Measurements from ENCODE around the gene CHST12. TPM values are rescaled to one million over a fixed set of nuclear protein-coding genes. Genes with fewer than 3 reads are reported as not detected.
"Not testable (repeated sequence)": the region's sequence is repeated elsewhere in the genome, so short reads cannot be mapped to it uniquely, and the experiment has no call there.

Gene CHST12
- total RNA-seq, 2 experiments from 2014 or later = 40.7 to 44.8 TPM

GRCh38 chr7:2381881-2382509 lies 21.4 kb upstream of the CHST12 start:
- H3K4me1 Mint-ChIP-seq = peaks cover 1% of the 10 kb centered on the region
- DNase-seq = no peak
- H3K9me3 Mint-ChIP-seq = no peaks in the 10 kb centered on the region
- CTCF ChIA-PET = interaction anchor here (0.6 kb wide), 1 partner anchor 791 kb away, joined by 3 read pairs; no protein-coding TSS in a partner anchor
- H3K27me3 Mint-ChIP-seq = no peaks in the 10 kb centered on the region
- H3K27ac Mint-ChIP-seq = no peak overlapping the region
- peaks cover 35% of the 10 kb centered on the region for H3K36me3 Mint-ChIP-seq (ENCODE audit: low read depth)
- H3K4me3 Mint-ChIP-seq = no peak overlapping the region
- POLR2A ChIA-PET = no interaction called here

DNA sequence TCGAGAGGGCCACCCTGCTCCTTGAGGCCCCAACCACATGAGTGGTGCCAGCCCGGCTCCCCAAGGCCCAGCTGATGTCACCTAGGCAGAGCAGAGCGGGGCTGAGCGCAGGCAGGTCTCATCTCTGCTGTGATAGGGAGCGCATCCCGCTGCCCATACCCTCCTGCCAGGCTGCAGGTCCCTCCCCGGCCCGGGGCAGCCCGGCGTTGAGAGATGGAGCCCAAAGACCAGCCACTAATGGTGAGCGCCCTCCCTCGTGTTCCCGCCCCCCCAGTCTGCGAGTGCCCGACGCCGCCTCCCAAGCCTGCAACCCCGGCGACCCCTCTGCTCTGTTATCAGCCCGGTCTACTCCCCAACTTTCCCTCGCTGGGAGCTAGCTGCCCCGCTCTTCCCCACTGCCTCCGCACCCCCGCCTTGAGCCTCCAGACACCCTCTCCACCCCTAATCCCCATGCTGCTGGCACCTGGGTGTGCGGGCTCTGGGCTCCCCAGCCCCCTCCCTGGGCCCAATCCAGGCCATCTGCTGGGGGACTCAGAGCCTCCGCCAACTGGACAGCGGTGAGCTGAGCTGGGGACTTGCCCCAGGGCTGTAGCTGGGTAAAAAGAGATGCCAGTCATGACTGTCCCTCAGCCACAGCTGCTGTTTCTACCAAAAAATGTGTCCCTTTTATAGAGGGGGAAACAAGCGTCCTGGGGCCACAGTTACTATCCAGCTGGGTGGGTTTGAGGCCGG lies 19.7 kb upstream of the CHST12 start:
- ChIA-PET CTCF (interaction anchor here (0.9 to 1.1 kb wide), 3 partner anchors 9 to 327 kb away, joined by 3 read pairs; no protein-coding TSS in a partner anchor), POLR2A (no interaction called here)
- Mint-ChIP-seq H3K36me3 (ENCODE audit: low read depth) (peaks cover 23% of the 10 kb centered on the region), H3K4me1 (no peaks in the 10 kb centered on the region), H3K4me3 (no peak overlapping the region), H3K9me3 (no peaks in the 10 kb centered on the region), H3K27me3 (no peaks in the 10 kb centered on the region), H3K27ac (no peak overlapping the region)
- DNase-seq = no peak

DNA sequence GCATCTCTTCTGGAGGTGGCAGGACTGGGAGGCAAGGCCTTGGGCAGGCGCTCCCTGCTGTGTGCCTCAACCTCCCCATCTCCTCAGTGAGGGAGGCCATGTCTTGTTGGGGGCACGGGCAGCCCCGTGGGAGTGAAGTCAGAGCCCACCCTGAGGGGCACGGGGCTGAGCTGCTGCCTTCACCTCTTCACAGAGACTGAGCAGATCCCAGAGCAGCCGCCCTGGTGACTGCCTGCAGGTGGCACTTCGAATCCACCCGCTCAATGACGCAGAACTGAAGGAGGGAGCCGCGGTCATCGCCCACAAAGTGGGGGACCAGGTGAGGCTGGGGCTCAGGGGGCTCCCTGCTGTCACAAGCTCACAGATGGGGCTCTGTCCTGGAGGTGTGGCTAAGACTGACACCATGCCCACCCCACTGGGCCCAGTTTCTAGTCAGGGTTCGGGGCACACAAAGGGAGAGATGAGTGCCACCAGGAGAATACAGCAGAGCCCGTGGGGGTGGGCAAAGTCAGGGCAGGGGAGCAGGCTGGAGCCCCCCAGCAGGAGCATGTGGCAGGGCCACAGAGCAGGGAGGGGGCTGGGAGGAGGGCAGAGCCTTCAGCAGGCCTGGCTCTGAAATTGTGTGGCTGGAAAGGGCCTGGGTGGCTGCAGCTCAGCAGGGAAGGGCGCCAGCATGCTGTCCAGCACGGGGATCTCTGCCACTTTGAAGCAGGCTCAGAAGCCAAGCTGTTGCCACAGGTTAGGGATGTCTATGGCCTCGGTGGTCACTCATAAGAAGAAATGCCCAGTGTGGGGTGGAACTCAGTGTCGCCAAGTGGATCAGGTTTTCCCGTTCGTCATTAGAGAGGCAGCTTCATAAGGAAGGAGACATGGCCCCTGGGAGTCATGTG lies 18.8 kb upstream of the CHST12 start:
- peak overlapping the region; percentile 2 for H3K27ac Mint-ChIP-seq
- ChIA-PET POLR2A (no interaction called here), CTCF (interaction anchor here (0.9 to 1.0 kb wide), 2 partner anchors 10 to 84 kb away, joined by 3 read pairs; no protein-coding TSS in a partner anchor)
- H3K27me3 Mint-ChIP-seq = no peaks in the 10 kb centered on the region
- no peak overlapping the region for H3K4me3 Mint-ChIP-seq
- no peaks in the 10 kb centered on the region for H3K9me3 Mint-ChIP-seq
- H3K36me3 Mint-ChIP-seq (ENCODE audit: low read depth) = peaks cover 17% of the 10 kb centered on the region
- peak; percentile 10 for DNase-seq
- H3K4me1 Mint-ChIP-seq = no peaks in the 10 kb centered on the region

- H3K4me1 Mint-ChIP-seq; H3K27ac Mint-ChIP-seq; H3K9me3 Mint-ChIP-seq; H3K4me3 Mint-ChIP-seq; H3K36me3 Mint-ChIP-seq (ENCODE audit: low read depth); DNase-seq; H3K27me3 Mint-ChIP-seq; CTCF ChIA-PET: not testable (repeated sequence)
- POLR2A ChIA-PET = interaction anchor here (0.7 kb wide), 1 partner anchor 379 kb away, joined by 3 read pairs; no protein-coding TSS in a partner anchor
Measured at GRCh38 chr7:2386122-2386521, 17.3 kb upstream of the CHST12 start.

- DNase-seq = no peak
- no peaks in the 10 kb centered on the region for H3K4me1 Mint-ChIP-seq
- CTCF ChIA-PET = interaction anchor here (0.6 to 1.4 kb wide), 2 partner anchors 31 to 44 kb away, joined by 3 to 4 read pairs; no protein-coding TSS in a partner anchor
- H3K27me3 Mint-ChIP-seq = no peaks in the 10 kb centered on the region
- no peaks in the 10 kb centered on the region for H3K36me3 Mint-ChIP-seq (ENCODE audit: low read depth)
- no peak overlapping the region for H3K27ac Mint-ChIP-seq
- no peaks in the 10 kb centered on the region for H3K9me3 Mint-ChIP-seq
- POLR2A ChIA-PET = no interaction called here
- H3K4me3 Mint-ChIP-seq = no peak overlapping the region
Measured at GRCh38 chr7:2386964-2387669, 16.3 kb upstream of the CHST12 start.

- no peak overlapping the region for H3K4me3 Mint-ChIP-seq
- H3K36me3 Mint-ChIP-seq (ENCODE audit: low read depth) = no peaks in the 10 kb centered on the region
- POLR2A ChIA-PET = no interaction called here
- H3K27me3 Mint-ChIP-seq = no peaks in the 10 kb centered on the region
- DNase-seq = no peak
- no peak overlapping the region for H3K27ac Mint-ChIP-seq
- CTCF ChIA-PET = interaction anchor here (0.6 to 1.4 kb wide), 2 partner anchors 32 to 43 kb away, joined by 3 to 4 read pairs; no protein-coding TSS in a partner anchor
- no peaks in the 10 kb centered on the region for H3K4me1 Mint-ChIP-seq
- no peaks in the 10 kb centered on the region for H3K9me3 Mint-ChIP-seq
Measured at GRCh38 chr7:2387897-2388636, 15.3 kb upstream of the CHST12 start.

GRCh38 chr7:2388637-2388954 lies 14.8 kb upstream of the CHST12 start:
- Mint-ChIP-seq H3K4me3 (no peak overlapping the region), H3K27ac (no peak overlapping the region), H3K9me3 (no peaks in the 10 kb centered on the region), H3K27me3 (no peaks in the 10 kb centered on the region), H3K36me3 (ENCODE audit: low read depth) (no peaks in the 10 kb centered on the region), H3K4me1 (no peaks in the 10 kb centered on the region)
- DNase-seq = no peak
- CTCF ChIA-PET = no interaction called here
- POLR2A ChIA-PET = no interaction called here

GRCh38 chr7:2390020-2390816 lies 13.2 kb upstream of the CHST12 start:
- H3K27me3 Mint-ChIP-seq; H3K27ac Mint-ChIP-seq; POLR2A ChIA-PET; H3K4me3 Mint-ChIP-seq; H3K9me3 Mint-ChIP-seq; H3K36me3 Mint-ChIP-seq (ENCODE audit: low read depth); DNase-seq; H3K4me1 Mint-ChIP-seq; CTCF ChIA-PET: not testable (repeated sequence)

GRCh38 chr7:2393706-2394105 lies 9.7 kb upstream of the CHST12 start:
- Mint-ChIP-seq H3K27me3 (no peaks in the 10 kb centered on the region), H3K27ac (no peak overlapping the region), H3K4me1 (peaks cover 4% of the 10 kb centered on the region), H3K9me3 (no peaks in the 10 kb centered on the region), H3K36me3 (ENCODE audit: low read depth) (no peaks in the 10 kb centered on the region), H3K4me3 (no peak overlapping the region)
- ChIA-PET CTCF (interaction anchor here (0.6 to 1.4 kb wide), 6 partner anchors 10 to 414 kb away, joined by 3 to 4 read pairs (median 3); partner anchors contain the start of gene CHST12), POLR2A (interaction anchor here (0.6 kb wide), 1 partner anchor 45 kb away, joined by 3 read pairs; no protein-coding TSS in a partner anchor)
- no peak for DNase-seq

DNA sequence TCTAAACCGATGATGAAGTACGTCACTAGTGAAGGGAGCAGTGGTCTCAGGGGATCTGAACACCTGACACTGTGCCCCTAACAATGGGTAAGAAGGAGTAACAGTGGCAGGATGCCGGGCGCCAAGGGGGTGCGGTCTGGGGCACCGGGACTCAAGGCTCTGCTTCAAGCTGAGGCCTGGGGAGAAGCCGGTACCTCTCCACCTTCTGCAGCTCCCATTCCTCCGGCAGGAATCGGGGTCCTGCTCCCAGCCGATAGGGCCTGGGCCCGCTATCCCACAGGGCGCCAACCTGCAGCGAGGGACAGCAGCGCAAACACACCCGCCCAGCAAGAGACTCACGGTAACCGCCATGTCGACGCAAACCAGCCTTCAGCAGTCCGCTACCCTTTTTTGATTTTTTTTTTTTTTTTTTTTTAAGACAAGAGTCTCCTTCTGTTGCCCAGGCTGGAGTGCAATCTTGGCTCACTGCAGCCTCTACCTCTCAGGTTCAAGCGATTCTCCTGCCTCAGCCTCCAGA lies 8.8 kb upstream of the CHST12 start:
- no peak overlapping the region for H3K4me3 Mint-ChIP-seq
- DNase-seq = no peak
- H3K4me1 Mint-ChIP-seq = peaks cover 7% of the 10 kb centered on the region
- CTCF ChIA-PET = interaction anchor here (1.2 to 1.4 kb wide), 2 partner anchors 10 to 315 kb away, joined by 3 read pairs; no protein-coding TSS in a partner anchor
- POLR2A ChIA-PET = no interaction called here
- no peaks in the 10 kb centered on the region for H3K27me3 Mint-ChIP-seq
- H3K27ac Mint-ChIP-seq = no peak overlapping the region
- no peaks in the 10 kb centered on the region for H3K9me3 Mint-ChIP-seq
- H3K36me3 Mint-ChIP-seq (ENCODE audit: low read depth) = no peaks in the 10 kb centered on the region

GRCh38 chr7:2398506-2398905 lies 4.9 kb upstream of the CHST12 start:
- DNase-seq = no peak
- Mint-ChIP-seq H3K36me3 (ENCODE audit: low read depth) (no peaks in the 10 kb centered on the region), H3K27me3 (no peaks in the 10 kb centered on the region), H3K4me3 (no peak overlapping the region), H3K4me1 (peaks cover 25% of the 10 kb centered on the region), H3K9me3 (no peaks in the 10 kb centered on the region), H3K27ac (no peak overlapping the region)
- ChIA-PET CTCF (interaction anchor here (1.1 kb wide), 1 partner anchor 28 kb away, joined by 3 read pairs; no protein-coding TSS in a partner anchor), POLR2A (interaction anchor here (0.6 kb wide), 1 partner anchor 56 kb away, joined by 10 read pairs; no protein-coding TSS in a partner anchor)
